A673 (cell line): ENCODE results near the gene ZHX3.

ENCODE experiments used
- EZH2 ChIP-seq: fragments of 200-600 bp; sonication (generic); IDR thresholded peaks from 2 replicates; pipeline ENCODE4 v1.6.1; 2017; ENCODE audit warnings: borderline replicate concordance, low read depth, mild to moderate bottlenecking, mixed read lengths, antibody characterized with exemption, low read length; ENCODE audit not compliant: poor library complexity, severe bottlenecking
- TF ChIP-seq, protein P1 (sequence below): fragments of 300-800, 200-600 bp; sonication (generic); conservative IDR thresholded peaks from 2 replicates; pipeline ENCODE4 v1.5.1; 2017; ENCODE audit warnings: low read depth, mild to moderate bottlenecking, antibody characterized with exemption, low read length, moderate library complexity, mixed read lengths

- TF ChIP-seq, protein P1, sequence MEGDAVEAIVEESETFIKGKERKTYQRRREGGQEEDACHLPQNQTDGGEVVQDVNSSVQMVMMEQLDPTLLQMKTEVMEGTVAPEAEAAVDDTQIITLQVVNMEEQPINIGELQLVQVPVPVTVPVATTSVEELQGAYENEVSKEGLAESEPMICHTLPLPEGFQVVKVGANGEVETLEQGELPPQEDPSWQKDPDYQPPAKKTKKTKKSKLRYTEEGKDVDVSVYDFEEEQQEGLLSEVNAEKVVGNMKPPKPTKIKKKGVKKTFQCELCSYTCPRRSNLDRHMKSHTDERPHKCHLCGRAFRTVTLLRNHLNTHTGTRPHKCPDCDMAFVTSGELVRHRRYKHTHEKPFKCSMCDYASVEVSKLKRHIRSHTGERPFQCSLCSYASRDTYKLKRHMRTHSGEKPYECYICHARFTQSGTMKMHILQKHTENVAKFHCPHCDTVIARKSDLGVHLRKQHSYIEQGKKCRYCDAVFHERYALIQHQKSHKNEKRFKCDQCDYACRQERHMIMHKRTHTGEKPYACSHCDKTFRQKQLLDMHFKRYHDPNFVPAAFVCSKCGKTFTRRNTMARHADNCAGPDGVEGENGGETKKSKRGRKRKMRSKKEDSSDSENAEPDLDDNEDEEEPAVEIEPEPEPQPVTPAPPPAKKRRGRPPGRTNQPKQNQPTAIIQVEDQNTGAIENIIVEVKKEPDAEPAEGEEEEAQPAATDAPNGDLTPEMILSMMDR = no peak
- TF ChIP-seq EZH2 = no peak
Measured at GRCh38 chr20:41345729-41346067, 28.2 kb upstream of the ZHX3 start.
